Skin epidermis (tissue), 12 donors: ENCODE data around the gene GALNT7.
"Not testable (repeated sequence)": the region's sequence is repeated elsewhere in the genome, so short reads cannot be mapped to it uniquely, and the experiment has no call there.

Source experiments
- H3K27ac ChIP-seq, 21 experiments: fragments of 200-600 bp; sonication (generic) in 11 of 21; one replicate each; pipeline ENCODE4 v1.5.0; 2020; ENCODE audit warnings: mild to moderate bottlenecking in 3 of 21, inconsistent platforms in 2 of 21, moderate library complexity in 2 of 21
- H3K4me3 ChIP-seq, 7 experiments: fragments of 200-600 bp; sonication (generic) in 2 of 7; one replicate each; pipeline ENCODE4 v1.5.0; 2020; ENCODE audit warnings: inconsistent platforms in 2 of 7, mild to moderate bottlenecking in 2 of 7, moderate library complexity in 1 of 7

Gene GALNT7

DNA sequence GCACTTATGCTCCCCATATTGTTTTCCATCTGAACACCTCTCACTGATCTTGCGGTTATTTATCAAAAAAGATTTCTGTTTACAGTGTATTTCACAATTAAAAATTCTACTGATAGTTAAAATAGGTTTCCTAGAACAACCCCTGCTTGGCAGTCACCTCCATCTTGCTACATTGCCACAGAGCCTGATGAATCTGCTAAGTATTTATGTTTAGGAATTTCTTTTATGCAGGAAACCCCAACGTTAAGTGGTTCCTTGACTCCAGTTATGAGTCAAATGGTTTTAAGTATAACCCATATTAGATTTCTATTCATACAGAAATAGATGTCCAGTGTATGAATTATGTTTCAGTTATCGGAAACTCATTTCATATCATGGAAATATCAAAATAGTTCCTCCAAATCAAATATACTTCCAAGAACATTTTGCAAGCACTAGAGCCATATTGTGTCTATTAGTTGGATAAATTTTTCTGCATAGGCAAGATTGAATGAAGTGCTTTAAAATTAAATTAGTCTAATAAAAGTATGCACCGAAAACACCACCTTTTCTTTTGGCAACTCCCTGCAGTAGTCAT, 20.6 kb downstream of the GALNT7 start:
- H3K4me3 ChIP-seq: no peak overlapping the region
- no peak overlapping the region for H3K27ac ChIP-seq

DNA sequence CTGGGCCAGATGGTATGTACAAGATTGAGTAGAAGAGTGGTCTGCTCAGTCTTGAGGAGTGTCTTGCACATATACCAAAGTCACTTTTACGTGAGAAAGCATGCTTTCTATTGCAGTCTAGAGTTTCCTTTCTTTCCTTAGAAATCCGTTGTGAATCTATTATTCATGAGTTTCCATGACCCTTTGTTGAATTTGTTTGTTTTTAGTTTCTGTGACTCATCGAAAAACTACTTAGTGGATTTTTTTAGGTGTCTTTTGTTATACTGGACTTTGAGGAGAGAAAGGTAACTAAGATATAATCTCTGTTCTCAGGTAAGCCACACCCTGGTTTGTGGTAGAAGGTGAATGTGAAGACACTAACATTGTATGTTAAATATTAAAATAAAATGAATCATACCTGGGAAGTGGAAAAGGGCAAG, 23.0 kb downstream of the GALNT7 start:
- H3K4me3 ChIP-seq: no peak overlapping the region
- no peak overlapping the region for H3K27ac ChIP-seq

DNA sequence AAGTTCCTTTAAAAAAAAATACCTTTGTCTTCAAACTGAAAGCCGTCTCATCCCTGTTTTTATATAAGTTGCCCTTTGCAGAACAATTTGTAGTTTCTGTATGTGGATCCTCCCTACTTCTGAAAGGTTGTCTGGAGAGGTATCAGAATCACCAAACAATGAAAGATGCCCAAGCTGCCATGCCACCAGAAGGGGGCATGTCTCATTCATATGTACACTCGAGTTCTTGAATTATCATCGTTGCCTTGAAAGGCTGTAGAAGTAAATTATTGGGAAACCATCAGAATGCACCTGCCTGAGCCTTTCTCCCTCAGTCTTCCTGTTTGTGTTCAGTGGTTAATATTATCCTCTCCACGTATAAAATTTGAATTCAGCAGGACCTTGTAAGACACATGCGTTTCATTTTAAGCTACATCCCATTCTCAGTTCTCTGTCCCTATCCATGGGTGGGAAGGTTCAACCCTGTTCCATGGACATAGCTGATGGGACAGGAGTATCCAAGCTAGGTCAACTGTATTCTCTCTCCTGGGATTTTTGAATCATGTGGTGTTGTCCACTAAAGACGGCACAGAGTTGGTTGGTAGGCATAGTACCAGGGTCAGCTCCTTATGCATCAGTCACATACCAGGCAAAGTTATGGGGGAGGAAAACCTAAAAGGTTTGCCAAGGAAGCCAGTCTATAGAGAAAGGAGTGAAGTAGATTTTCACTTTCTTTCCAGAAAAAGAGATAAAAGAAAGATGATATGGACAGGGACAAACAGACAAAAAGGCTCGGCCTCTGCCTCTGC, 24.0 kb downstream of the GALNT7 start:
- H3K27ac ChIP-seq: no peak overlapping the region
- H3K4me3 ChIP-seq: no peak overlapping the region

DNA sequence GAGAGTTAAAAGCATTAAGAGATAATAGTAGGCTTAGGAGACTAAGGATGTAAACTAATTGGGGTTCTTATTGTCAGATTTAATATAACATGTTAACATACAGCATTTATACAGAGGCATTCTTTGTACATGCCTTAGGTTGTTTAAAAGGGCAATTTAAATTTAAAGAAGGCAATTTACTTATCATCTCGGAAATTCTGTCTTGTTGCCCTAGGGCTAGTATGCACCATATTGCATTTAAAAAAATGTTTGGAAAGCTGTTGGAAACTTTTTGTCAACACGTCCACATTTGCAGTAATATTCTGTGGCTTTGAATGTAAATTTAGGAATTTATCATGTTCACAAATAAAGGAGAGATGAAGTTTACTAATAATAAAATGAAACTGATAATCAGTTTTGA, 25.5 kb downstream of the GALNT7 start:
- Histone ChIP-seq H3K27ac (no peak overlapping the region), H3K4me3 (no peak overlapping the region)

DNA sequence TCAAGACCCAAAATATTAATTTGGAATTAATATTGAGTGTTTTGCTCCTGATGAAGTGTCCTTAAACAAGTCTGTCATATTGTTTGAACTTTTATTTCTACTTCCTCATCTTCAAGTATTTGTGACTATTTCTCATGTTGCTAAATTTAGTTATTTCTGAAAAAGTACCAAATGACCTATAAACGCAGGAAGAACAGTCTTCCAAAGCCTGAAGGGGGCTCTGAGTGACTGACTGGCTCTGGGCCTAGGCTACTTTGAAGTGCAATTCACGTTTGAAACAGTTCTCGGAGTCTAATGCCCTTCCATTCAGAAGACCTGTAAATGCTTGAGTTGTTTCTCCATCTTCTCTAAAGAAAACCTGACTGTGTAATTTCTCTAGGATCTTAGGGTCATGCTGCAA, 26.5 kb downstream of the GALNT7 start:
- H3K27ac ChIP-seq: no peak overlapping the region
- no peak overlapping the region for H3K4me3 ChIP-seq

DNA sequence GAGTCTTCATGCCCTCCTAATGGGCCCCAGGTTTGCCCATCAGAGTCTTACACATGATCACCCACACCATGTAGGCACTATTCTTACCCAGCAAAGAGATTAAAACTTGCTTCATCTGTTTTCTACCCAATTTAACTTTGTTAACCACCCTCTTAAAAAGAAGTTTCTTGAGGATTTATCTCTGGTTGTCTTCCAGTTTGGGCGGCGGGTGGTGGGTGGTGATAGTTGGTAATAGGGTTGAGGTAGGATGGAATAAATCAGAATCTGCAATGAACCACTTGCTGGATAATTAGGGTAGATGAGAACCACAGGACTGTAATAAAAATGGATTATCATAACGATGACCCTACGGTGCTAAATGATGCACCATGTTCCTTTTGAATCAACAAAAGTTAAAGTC, 30.9 kb downstream of the GALNT7 start:
- no peak overlapping the region for H3K4me3 ChIP-seq

DNA sequence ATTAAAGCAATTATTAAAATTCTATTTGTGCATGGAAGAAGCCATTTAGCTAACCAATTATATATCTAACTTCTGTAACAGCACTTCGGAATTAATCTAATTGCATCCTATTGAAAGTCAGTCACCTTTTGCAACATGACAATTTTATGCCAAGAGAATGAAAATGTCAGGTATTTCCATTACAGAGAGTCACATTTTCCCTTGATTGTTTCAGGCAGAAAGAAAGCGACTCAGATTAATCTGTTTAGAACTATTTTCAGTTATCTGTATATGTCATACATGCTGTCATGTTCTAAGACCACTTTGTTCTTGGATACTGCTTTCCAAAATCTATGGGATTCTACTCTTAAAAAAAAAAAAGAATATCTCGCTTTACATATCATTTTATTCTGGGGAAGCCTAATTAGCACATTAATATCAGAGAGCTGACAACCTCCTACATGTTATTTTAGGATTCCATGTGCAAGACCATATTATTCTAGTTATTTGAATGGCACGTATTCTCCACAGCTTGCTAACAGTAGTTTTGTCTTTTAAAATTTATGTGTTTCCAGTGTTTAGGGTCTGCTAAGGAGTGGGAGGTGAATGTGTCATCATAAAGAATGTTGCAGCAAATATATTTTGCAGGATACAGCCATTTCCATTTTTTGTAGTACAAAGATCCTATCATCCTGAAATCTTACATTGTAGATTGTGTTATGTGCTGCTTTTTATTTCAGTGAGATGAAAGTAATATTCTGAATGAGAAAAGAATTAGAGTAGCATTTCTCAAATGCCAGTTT, 31.7 kb downstream of the GALNT7 start:
- Histone ChIP-seq H3K27ac (no peak overlapping the region), H3K4me3 (no peak overlapping the region)

More for the DNA sequence above, 30.9 kb downstream of the GALNT7 start:
- no peak overlapping the region for H3K27ac ChIP-seq

DNA sequence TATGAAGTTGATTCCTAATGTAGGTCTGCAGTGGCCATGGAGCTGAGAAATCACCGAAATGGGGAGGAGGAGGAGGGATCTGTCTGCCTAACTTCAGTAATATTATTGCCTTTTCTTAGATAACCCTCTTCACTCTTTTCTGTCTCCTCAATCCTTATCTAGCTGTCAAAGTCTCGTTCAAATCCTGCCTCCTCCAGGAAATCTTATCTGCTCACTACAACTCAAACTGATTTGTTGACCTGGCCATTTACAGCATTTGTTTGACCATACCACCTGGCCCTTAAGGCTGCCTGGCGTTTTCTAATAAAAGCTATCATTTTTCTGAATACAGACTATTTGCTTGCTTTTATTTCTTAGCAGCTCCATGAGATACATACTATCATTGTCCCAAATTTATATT, 33.8 kb downstream of the GALNT7 start:
- Histone ChIP-seq H3K4me3 (no peak overlapping the region), H3K27ac (no peak overlapping the region)

DNA sequence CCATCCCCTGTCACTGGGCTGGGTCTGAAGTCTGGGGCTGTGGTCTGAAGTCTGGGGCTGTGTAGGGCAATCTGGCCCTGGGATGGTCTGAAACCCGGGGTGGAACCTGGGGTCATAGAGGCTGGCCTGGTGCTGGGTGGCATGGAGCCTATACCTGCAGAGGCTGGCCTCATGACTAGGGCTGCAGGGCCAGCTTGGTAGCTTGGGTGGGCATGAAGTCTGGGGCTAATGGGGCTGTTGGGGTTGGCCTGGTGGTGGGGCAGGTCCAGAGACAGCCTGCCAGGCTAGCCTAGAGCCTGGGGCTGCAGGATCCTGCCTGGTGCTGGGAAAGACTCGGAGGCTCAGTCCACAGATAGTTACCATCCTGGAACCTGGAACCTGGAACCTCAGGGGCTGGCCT, 37.0 kb downstream of the GALNT7 start:
- Histone ChIP-seq H3K4me3 (no peak overlapping the region), H3K27ac (no peak overlapping the region)

DNA sequence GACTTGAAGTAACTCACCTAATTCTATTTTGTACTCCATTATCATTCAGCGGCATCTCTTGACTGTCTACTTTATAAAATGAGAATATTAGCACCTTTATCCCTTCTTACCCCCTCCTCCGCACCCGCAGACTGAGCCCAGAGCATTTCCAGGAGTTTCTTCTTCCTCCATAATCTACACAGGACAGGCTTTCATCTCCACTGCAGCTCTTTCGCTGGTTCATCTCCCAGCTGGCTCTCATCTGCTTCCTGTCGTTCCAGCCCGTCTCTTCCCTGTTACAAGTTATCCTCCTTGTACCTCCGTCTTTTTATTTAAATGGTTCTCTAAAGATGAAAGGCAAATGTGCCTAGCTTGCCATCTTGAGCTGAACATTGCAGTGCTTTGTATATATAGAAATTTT, 39.8 kb downstream of the GALNT7 start:
- Histone ChIP-seq H3K27ac (no peak overlapping the region), H3K4me3 (no peak overlapping the region)

DNA sequence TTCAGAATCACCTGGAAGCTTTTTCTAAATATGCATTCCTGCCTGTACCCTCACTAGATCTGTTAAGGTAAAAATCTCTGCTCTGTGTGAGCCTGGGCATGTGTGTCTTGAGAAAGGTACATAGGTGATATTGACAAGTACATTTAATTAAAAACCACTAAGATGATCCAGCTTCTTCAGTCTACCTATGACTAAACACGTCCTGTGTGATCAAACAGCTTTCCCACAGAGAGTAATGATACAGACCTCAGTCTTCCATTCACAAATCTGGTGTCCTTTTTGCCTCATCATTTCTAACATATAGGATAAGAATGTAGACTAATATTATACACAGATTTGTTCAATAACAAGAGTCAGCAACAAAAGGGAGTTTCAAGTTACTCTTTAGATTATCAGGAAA, 42.6 kb downstream of the GALNT7 start:
- no peak overlapping the region for H3K4me3 ChIP-seq
- no peak overlapping the region for H3K27ac ChIP-seq

DNA sequence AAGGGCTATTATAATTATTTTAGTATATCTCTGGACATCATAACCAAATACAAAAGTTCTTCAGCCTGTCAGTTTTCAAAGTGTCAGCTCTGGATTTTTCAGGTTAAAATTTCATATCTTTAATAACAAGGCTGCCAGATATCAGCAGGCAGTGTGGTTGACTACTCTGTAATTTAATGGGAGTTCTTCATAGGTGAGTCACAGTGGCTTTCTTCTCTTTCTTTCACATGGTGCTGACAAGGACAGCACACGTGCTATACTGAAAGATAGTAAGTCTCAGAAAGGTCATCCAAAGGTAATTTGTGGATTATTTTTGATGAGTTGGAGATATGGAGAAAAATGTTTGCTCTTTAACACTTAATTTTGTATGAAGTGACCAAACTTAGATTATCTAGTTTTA, 43.2 kb downstream of the GALNT7 start:
- no peak overlapping the region for H3K4me3 ChIP-seq
- H3K27ac ChIP-seq: no peak overlapping the region

DNA sequence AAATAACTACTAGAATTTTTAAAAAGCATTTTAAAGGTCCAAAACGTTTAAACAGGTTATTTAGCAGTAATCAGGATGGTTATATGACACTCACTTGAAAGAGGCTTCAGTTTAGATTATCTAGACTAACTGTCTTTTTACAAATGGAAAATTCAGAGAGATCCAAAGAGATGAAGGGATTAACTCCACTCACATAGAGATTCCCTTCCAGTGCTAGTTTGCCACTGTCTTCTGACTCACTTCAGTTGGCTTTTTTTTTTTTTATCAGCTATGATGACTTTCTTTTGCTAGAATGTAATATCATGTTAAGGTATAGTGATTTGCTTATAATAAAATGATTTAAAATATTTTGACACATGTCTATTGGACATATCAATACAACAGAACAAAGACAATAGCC, 43.8 kb downstream of the GALNT7 start:
- Histone ChIP-seq H3K4me3 (no peak overlapping the region), H3K27ac (no peak overlapping the region)

DNA sequence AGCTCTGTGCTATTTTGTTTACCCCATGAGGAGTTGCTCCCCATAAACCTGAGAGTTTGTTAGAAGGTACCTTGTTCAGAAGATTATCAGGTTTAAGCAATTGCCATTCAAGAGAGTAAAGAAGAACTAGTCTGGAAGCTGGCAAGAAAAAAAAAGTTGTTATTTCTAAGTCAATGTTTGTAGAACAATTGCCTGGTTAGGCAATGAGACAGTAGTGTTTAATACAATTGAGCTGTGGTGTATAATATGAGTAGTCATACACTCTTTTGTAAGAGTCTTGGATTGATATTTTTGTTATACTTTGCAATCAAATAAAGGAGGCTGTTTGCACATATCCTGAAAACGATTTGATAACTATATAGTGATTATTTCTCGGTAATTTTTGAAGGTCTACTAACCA, 44.7 kb downstream of the GALNT7 start:
- H3K4me3 ChIP-seq: no peak overlapping the region
- no peak overlapping the region for H3K27ac ChIP-seq

DNA sequence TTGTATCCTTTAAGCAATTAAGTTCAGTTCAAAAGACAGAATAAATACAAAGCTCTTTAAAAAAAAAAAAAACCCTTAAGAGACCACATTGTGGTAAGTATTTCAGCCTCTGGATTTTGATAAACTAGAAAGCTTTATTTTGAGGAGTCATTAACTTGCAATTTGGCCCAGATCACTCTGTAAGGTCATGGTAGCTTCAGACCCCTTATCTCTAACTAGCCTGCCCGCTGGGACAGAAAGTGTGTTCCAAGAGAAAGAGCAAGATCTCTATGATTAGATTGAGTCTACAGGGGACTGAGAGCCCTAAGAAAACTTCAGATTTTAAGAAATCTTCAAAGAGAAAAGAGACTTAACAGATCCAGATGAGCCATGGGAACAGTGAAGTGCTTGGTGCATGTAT, 45.6 kb downstream of the GALNT7 start:
- Histone ChIP-seq H3K4me3 (no peak overlapping the region), H3K27ac (no peak overlapping the region)

DNA sequence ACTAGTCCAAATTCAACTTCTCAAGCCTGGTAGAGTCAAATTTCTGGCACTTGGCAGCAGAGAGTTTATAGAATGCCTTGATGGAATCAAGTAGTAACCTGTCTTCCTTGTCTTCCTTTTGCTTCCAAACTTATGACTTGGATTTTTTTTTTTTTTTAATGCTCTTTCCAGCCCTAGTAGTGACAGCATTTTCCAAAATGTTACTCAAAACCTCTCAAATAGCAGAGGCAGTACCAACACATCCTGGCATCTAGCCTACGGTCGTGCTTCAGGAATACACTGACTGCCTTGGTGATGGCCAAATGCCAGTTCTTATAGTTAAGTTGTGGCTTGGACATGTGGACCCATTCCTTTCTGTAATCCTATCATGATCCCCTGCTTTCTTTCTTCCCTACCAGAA, 46.0 kb downstream of the GALNT7 start:
- Histone ChIP-seq H3K4me3 (no peak overlapping the region), H3K27ac (no peak overlapping the region)

DNA sequence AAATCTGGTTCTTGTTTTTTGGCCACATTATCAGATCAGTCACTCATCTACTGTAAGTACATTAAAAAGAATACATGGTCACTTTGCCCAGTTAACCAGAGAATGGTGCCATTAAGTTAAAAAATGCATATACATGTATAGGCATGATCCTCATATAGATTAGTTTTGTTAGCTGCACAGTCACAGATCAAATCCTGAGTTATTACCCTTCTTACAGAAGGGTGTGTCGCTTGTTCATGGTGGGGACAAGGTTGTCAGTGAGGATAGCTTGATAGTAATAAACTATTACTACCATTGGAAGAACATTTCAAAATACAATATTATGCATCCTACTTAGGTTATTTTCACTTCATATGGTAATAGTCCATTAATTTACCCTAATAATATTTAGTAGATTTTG, 48.5 kb downstream of the GALNT7 start:
- Histone ChIP-seq H3K4me3 (no peak overlapping the region), H3K27ac (no peak overlapping the region)

DNA sequence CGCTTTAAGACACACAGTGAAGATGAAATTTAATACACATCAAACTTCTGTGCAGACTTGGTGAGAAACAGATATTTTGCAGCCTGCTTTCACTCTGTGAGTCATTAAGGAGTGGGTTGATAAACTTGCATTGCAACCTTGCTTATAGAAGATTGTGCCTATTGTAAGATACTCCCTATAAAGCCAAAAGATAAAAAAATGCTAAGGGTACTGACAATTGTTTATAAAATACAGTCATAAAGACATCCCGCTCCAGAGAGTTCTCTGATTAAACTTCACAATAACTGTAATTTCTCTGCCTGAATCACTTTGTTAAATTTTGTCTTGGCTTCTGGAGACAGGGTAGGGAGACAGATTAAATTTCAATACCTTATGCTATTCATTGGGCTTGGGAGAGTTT, 49.1 kb downstream of the GALNT7 start:
- Histone ChIP-seq H3K4me3 (no peak overlapping the region), H3K27ac (no peak overlapping the region)

DNA sequence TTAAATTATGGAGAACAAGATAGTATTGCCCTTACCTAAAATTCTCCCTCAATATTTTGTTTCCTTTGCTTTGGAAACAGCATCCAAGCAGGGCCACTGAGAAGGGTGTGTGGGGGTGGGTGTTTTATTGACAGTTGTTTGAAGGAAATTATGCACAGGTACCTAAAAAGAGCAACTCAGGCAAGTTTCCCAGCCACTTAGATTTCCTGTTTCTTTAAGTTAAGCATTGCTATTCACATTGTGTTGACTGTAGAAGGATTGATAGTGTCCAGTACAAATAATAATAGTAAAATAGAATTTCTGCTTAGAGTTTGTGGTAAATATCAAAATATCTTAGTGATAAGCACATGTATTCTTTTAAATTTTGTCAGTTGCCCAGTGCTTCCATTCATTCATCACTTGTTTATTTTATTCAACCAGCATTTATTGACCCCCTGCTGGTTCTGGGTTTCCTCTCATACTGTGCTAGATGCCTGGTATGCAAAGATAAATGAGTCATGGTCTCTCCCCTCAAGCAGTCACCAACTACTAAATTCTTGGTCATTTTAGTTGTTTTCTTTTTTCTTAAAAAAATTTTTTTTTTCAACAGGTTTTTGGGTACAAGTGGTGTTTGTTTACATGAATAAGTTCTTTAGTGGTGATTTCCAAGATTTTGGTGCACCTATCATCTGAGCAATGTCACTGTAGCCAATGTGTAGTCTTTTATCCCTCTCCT, 50.0 kb downstream of the GALNT7 start:
- Histone ChIP-seq H3K4me3 (no peak overlapping the region), H3K27ac (no peak overlapping the region)

DNA sequence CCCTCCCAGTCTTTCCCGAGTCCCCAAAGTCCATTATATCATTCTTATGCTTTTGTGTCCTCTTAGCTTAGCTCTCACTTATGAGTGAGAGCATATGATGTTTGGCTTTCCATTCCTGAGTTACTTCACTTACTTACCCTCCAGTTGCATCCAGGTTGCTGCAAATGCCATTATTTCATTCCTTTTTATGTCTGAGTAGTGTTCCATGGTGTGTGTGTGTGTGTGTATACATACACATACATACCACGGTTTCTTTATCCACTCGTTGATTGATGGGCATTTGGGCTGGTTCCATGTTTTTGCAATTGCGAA, 50.5 kb downstream of the GALNT7 start:
- H3K4me3 ChIP-seq, H3K27ac ChIP-seq: not testable (repeated sequence)

DNA sequence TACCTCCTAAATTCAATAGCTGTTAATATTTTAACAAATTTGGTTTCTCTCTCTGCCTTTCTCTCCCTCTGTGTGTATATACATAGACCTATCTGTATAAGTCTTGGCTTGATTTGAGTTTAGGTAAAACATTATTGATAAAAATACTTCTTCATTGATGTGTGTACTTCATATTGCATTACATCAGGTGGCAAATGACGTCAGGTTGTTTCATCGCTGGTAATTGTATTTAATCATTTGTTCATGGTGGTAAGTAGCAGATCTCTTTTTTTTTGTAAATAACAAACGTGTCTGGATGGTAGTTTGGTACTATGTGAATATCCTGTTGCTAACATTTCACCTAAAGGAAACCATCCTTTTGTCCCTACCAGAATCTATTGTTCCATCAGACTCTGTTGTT, 55.1 kb downstream of the GALNT7 start:
- Histone ChIP-seq H3K27ac (no peak overlapping the region), H3K4me3 (no peak overlapping the region)
